ENCODE measurements around the gene PCDHGA1.
A peak's percentile ranks its signal among the peaks of the same experiment; 100 is the strongest.

The PCDHGA1 gene

GRCh38 chr5:141488591-141489561 lies 158.6 kb downstream of the PCDHGA1 start, which contains the start of gene PCDHGC5:
PCDHGC5 (plus strand) TSS chr5:141489081; CDS start chr5:141489241, 160 bp downstream.
- intact Hi-C loops (cut with DNase I): no loop called here
- peak in 6 of 10 donors; percentile 54 to 90 (median 65) for DNase-seq

- DNase-seq: no peak
- intact Hi-C loops (cut with DNase I): no loop called here
These were observed 159.5 kb downstream of the PCDHGA1 start for GRCh38 chr5:141489841-141490240.

- intact Hi-C loops (cut with DNase I): no loop called here
- no peak for DNase-seq
These were observed 160.0 kb downstream of the PCDHGA1 start for GRCh38 chr5:141490271-141490670.

- intact Hi-C loops (cut with DNase I): no loop called here
- no peak for DNase-seq
These were observed 160.5 kb downstream of the PCDHGA1 start for GRCh38 chr5:141490771-141491170.

GRCh38 chr5:141491323-141492167 lies 161.2 kb downstream of the PCDHGA1 start:
- DNase-seq: peak in 1 of 10 donors; percentile 84
- intact Hi-C loops (cut with DNase I): no loop called here

- intact Hi-C loops (cut with DNase I): no loop called here
These were observed 162.0 kb downstream of the PCDHGA1 start for GRCh38 chr5:141492168-141492885.

GRCh38 chr5:141493500-141494422 lies 163.4 kb downstream of the PCDHGA1 start:
- intact Hi-C loops (cut with DNase I): no loop called here
- peak in 2 of 10 donors; percentile 37 to 49 for DNase-seq

More at GRCh38 chr5:141492168-141492885, 162.0 kb downstream of the PCDHGA1 start:
- peak in 6 of 10 donors; percentile 59 to 93 (median 81) for DNase-seq

GRCh38 chr5:141494761-141495452 lies 164.6 kb downstream of the PCDHGA1 start:
- DNase-seq: peak in 6 of 10 donors; percentile 52 to 93 (median 77)
- intact Hi-C loops (cut with DNase I): no loop called here

GRCh38 chr5:141495453-141495811 lies 165.1 kb downstream of the PCDHGA1 start:
- intact Hi-C loops (cut with DNase I): no loop called here
- DNase-seq: no peak

GRCh38 chr5:141496038-141496437 lies 165.7 kb downstream of the PCDHGA1 start:
- intact Hi-C loops (cut with DNase I): no loop called here
- peak in 1 of 10 donors; percentile 72 for DNase-seq

GRCh38 chr5:141501761-141502160 lies 171.4 kb downstream of the PCDHGA1 start:
- intact Hi-C loops (cut with DNase I): no loop called here
- DNase-seq: peak in 1 of 10 donors; percentile 58

- DNase-seq: peak in 1 of 10 donors; percentile 4
- intact Hi-C loops (cut with DNase I): no loop called here
These were observed 173.4 kb downstream of the PCDHGA1 start for GRCh38 chr5:141503681-141504080.

- peak in 2 of 10 donors; percentile 68 to 87 for DNase-seq
- intact Hi-C loops (cut with DNase I): no loop called here
These were observed 173.9 kb downstream of the PCDHGA1 start for GRCh38 chr5:141504216-141504615.

- peak in 1 of 10 donors; percentile 15 for DNase-seq
- intact Hi-C loops (cut with DNase I): no loop called here
These were observed 176.3 kb downstream of the PCDHGA1 start for GRCh38 chr5:141506381-141507155.

GRCh38 chr5:141507387-141508091 lies 177.2 kb downstream of the PCDHGA1 start:
- intact Hi-C loops (cut with DNase I): no loop called here
- peak in 1 of 10 donors; percentile 65 for DNase-seq

- DNase-seq: peak in 1 of 10 donors; percentile 85
- intact Hi-C loops (cut with DNase I): no loop called here
These were observed 178.1 kb downstream of the PCDHGA1 start for GRCh38 chr5:141508440-141508797.

Data from posterior cingulate gyrus (tissue), 11 donors.